T-helper 1 cell treated with Interleukin-12 subunit alpha and Interleukin-12 subunit beta and Interleukin-4 antibody, amounts not matched to agents 30 ng/mL and 1 ng/mL, for 36 hours (primary cell): ENCODE data around the gene ETF1. TPM values are rescaled to one million over a fixed set of nuclear protein-coding genes. Genes with fewer than 3 reads are reported as not detected.
"Not testable (repeated sequence)": the region's sequence is repeated elsewhere in the genome, so short reads cannot be mapped to it uniquely, and the experiment has no call there.

ENCODE experiments used
- intact Hi-C: fragments of 100-400 bp; cut with micrococcal nuclease; formaldehyde crosslinking; loops from one replicate; pipeline ENCODE4 v1.15.1; 2024
- total RNA-seq: library from RNA; stranded (reverse); gene quantifications from 2 replicates; pipeline ENCODE4 v1.2.3, GENCODE V29; 2022

ETF1 gene
- total RNA-seq, 1 donor from 2014 or later, result 95.7 TPM

DNA sequence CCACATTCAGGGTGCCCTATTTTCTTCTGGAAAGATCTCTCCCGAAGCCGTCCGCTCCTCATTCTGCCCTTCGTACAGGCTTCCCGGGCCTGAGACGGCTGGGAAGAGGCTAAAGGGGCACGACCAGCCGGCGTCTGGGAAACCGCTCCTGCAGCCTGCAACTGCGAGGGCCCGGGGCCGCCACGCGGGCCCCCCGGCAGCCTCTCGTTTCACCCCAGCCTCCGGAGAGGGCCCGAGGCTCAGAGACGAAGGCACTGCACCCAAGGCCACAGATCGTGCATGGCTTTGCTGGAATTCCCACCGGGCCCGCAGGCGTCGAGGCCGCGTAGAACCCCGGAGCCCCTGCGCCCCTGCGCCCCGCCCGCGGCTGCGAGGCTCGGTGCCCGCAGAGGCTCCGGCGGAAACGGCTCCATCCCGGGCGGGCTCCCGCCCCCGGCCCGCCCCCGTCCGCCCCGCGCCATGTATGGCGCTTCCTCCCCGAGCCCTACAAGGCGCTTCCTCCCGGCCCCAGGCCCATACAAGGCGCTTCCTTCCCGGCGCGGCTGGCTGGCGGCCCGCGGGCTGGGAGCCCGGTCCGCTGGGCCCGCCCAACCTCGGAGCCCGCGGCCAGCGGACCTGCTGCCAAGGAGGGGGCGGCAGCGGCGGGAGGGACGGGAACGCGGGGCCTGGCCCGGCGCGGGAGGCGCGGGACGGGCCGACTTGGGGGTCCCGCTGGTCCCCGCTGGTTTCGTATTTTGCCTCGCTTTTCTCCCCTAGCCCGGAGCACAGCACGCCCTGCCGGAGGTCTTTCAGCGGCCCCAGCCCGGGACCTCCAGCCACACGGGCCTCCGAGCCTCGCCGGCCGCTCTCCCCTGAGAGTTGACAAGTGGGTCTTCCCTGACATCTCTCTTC is 51.1 kb downstream of the ETF1 start:
- intact Hi-C loops, result loop anchor here (1.0 kb wide), 10 partner anchors 11 to 802 kb away; partner anchors contain the start of genes BRD8, CDC23, EGR1 and ETF1

DNA sequence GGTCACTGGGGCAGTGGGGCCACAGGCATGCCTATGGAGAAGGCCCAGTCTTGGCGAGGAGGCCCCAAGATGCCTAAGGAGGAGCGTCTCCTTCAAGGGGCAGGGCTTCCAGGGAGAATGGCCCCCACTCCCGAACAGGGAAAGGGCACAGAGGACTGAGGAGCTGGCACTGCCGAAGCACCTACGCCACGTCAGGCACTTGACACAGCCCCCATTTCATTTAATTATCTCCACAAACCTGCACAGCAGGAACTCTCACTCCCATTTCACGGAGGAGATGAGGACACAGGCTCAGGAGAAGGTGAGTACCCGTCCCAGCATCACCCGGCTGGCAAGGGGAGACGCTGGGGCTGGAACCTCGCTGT is 51.8 kb downstream of the ETF1 start:
- intact Hi-C loops, result no loop called here

DNA sequence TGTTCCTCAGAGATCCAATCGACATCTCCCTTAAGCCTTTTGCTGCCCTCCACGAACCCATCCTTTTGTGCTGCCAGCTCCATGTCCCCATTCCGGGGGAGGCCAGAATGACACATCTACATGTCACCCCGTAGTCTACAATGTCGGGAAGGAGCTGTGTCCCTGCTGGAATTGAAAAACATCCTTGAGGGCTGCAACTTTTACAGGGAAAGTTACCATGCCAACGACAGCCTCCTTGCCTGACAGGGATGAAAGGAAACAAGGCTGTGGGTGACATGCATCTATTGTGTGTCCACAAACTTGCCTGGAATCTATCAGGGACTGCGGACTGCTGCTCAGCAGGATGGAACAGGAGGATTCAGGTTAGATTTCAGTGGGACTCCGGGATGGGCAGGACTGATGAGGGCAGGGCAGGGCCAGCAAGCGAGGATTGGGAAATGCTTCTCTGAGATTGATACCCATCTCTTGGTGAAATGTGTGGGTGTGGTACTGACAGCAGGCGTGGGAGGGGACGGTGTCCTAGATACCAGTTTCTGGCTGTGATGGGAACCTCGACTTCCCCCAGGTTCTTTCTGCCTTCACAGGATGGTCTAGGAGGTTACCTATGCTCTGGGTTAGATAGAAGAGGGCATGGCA is 52.3 kb downstream of the ETF1 start:
- intact Hi-C loops, result no loop called here

DNA sequence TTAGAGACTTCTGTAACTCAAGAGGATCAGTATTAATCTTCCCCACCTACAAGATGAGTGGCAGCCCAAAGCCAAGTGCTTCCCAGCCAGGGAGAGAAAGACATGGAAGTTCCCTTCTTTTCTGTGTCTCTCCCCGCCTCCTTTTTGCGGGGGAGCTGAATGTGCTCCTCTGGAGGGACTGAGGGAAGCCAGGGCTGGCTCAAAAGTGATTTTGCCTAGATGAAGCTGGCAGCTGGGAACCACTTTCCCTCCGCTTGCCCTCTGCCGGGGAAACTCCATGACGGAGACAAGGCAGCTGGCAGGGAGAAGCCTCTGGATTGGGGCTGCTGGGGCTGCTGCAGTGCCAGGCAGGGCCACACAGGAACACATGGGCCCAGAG is 53.4 kb downstream of the ETF1 start:
- intact Hi-C loops, result no loop called here

DNA sequence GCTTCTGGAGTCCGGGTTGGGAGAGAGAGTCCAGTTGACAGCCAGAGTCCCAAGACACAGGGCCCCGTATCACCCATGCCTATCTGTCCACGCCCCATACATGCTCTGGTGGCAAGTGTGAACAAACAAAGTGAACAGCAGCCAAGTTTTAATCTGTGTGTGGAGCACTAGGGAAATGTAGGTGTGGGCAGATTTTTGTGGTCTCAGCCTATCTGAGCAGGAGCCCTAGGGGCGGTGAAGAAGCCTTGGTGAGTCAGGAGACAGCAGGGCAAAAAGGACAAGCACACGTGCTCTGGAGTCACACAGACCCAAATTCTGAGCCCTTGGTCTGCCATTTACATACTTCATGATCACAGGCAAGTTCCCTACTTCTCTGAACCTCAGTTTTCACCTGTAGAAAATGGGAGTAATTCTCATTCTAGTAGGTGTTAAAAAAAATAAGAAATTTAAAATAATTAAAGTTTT is 54.5 kb downstream of the ETF1 start:
- intact Hi-C loops, result no loop called here

DNA sequence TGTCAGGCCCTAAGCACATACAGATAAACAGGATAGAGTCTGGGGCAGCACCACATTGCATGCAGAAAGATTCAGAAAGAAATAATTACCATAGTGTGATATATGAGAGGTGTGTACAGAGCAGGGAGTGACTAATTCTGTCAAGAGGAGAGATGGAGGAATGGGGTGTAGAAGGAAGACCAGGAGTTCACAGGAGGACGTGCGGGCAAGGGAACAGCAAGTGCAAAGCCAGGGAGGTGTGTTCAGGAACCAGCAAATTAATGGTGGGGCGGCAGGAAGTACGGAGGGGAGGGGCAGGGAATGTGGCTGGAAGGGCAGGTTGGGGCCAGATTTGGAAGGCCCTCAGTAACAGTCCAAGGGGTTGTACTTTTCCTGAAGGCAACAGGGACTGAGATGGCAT is 60.4 kb downstream of the ETF1 start:
- intact Hi-C loops, result no loop called here

DNA sequence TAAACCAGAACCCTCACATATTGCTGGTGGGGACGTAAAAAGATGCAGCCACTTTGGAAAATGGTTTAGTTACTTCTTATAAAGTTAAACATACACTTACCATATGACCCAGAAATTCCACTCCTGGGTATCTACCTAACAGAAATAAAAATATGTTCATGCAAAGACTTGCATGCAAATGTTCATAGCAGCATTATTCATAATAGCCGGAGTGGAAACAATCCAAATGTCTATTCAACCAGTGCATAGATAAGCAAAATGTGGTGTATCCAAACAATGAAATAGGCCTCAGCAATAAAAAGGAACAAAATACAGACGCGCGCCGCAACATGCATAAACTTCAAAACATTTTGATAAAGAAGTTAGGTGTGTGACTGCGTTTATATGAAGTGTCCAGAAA is 66.1 kb downstream of the ETF1 start:
- intact Hi-C loops, result no loop called here

DNA sequence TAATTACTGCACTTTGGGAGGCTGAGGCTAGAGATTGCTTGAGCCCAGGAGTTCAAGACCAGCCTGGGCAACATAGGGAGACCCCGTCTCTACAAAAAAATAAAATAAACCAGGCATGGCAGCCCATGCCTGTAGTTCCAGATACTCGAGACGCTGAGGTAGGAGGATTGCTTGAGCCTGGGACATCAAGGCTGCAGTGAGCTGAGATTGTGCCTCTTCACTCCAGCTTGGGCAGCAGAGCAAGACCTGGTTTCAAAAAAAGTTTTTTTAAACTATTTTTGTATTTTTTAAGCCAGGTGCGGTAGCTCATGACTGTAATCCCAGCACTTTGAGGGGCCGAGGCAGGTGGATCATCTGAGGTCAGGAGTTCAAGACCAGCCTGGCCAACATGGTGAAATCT is 69.9 kb downstream of the ETF1 start:
- intact Hi-C loops, result not testable (repeated sequence)

DNA sequence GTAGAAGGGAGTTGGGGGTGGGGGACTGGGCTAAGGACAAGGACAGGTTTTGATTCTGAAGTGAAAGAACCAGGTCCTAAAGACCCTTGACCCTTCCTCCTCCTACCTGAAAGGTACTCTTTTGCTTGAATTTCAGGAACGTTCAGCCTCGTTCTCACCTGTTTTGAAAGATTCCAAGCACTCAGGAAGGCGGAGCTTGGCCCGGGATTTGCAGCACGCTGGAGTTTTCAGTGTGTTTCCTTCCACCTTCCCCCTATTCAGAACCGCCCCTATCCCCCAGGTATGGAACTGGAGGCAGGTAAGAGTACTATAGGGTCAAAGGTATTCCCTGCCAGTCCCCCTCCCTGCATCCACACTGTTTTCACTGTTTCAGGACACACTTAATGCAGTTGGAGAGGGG is 70.7 kb downstream of the ETF1 start:
- intact Hi-C loops, result no loop called here

DNA sequence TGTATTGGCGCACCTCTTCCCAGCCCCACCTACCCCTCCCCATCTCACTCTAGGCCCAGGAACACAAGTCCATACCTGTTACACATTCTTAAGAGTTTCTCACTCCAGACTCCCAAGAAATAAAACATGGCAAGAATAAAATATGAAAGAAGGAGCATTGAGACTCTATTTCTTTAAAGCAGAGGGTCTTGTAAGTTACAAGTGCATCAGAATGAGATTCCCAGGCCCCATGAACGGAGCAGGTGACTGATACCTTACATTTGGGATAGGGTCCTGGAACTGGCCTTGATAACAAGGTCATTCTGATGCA is 72.0 kb downstream of the ETF1 start:
- intact Hi-C loops, result no loop called here

DNA sequence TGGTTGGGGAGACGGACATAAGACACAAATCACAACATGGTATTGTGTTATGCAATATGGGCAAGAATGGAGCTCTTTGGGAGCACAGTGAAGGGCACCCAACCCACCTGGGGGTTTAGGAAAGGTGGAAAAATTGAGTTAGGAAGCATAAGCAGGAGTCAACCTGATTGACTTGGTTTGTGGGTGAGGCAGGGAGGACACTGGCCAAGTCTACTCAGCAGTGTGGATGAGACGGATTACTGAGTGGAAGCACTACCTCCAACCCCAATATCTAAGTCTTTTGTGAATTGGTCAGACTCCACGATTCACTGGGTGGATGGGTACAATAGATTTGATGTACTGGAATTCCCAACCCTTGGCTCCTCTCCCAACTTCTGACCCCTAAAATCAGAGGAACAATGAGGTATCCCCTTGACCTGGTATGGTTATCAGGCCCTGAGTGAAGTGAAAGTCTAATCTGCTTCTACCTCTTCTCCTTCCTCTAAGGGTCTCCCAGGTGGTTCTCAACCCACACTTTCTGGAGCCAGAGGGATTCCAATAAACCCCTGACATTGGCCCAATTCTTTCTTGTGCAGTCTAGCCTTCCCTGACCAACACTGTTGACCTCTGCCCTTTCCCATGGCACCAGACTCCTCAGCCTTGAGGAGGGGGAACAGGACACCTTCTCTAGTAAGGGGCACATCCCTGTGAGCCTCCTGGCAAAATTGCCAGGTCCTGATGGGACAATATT is 72.5 kb downstream of the ETF1 start:
- intact Hi-C loops, result no loop called here

DNA sequence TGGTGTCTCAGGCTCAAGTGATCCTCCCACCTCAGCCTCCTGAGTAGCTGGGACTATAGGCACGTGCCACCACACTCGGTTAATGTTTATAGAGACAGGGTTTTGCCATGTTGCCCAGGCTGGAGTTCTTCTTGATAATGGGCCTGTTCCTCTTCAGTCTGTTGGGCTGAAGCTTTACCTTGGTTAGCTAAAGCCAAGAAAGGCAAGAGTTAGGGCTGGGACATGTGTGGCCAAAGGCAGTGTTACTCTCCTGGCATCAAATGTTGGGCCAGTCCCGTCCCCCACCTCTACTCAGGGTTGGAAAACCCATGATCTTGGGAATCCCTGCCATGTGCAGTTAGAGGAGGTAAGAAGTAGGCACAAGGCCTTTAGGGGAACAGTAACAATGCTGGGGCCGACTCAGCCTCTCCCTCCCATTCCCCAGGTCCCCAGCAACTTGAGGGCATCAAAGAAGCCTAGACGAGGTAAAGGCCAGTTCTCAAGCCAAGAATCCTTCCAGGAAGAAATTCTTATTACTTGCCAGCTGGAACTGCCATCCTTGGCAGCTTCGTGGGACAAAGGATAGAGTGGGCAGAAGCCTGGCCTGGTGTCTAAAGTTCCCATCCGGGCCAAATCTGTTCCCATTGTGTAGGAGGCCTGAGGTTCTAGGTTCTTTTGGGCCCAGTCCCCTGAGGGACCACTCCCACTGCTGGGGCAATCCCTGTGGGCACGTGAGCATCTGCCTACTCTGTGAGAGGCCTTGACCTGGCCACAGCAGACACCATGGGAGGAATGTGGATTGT is 73.3 kb downstream of the ETF1 start:
- intact Hi-C loops, result loop anchor here (5.0 to 10.0 kb wide), 2 partner anchors 923 to 1095 kb away; partner anchors contain the start of gene UBE2D2

DNA sequence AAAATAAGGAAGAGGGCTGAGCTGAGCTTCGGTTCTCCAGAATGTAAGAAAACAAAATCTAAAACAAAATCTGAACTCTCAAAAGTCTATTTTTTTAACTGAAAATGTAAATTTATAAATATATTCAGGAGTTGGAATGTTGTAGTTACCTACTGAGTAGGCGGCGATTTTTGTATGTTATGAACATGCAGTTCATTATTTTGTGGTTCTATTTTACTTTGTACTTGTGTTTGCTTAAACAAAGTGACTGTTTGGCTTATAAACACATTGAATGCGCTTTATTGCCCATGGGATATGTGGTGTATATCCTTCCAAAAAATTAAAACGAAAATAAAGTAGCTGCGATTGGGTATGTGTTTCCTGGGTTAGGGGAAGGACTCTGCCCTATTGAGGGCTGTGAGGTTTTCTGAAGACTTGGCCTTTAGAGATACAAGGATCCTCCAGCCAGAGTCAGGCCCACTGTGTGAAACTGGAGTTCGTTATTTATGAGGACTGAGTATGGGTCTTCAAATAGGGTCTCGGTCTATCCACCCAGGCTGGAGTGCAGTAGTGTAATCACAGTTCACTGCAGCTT is 74.0 kb downstream of the ETF1 start:
- intact Hi-C loops, result loop anchor here (5.0 to 10.0 kb wide), 2 partner anchors 923 to 1096 kb away; partner anchors contain the start of gene UBE2D2

DNA sequence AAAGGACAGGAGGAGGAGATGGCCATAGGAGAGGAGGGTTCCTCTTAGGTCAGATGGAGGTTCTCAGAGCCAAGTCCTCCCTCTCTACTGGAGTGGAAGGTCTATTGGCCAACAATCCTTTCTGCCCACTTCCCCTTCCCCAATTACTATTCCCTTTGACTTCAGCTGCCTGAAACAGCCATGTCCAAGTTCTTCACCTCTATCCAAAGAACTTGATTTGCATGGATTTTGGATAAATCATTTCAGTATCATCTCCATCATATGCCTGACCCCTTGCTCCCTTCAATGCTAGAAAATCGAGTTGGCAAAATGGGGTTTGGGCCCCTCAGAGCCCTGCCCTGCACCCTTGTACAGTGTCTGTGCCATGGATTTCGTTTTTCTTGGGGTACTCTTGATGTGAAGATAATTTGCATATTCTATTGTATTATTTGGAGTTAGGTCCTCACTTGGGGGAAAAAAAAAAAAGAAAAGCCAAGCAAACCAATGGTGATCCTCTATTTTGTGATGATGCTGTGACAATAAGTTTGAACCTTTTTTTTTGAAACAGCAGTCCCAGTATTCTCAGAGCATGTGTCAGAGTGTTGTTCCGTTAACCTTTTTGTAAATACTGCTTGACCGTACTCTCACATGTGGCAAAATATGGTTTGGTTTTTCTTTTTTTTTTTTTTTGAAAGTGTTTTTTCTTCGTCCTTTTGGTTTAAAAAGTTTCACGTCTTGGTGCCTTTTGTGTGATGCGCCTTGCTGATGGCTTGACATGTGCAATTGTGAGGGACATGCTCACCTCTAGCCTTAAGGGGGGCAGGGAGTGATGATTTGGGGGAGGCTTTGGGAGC is 74.7 kb downstream of the ETF1 start:
- intact Hi-C loops, result loop anchor here (5.0 to 10.0 kb wide), 2 partner anchors 924 to 1096 kb away; partner anchors contain the start of gene UBE2D2

DNA sequence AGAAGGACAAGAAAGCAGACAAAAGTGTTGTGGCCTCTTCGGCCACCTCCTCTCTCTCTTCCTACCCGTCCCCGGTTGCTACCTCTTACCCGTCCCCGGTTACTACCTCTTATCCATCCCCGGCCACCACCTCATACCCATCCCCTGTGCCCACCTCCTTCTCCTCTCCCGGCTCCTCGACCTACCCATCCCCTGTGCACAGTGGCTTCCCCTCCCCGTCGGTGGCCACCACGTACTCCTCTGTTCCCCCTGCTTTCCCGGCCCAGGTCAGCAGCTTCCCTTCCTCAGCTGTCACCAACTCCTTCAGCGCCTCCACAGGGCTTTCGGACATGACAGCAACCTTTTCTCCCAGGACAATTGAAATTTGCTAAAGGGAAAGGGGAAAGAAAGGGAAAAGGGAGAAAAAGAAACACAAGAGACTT is 75.3 kb downstream of the ETF1 start:
- intact Hi-C loops, result loop anchor here (5.0 to 10.0 kb wide), 2 partner anchors 925 to 1097 kb away; partner anchors contain the start of gene UBE2D2

DNA sequence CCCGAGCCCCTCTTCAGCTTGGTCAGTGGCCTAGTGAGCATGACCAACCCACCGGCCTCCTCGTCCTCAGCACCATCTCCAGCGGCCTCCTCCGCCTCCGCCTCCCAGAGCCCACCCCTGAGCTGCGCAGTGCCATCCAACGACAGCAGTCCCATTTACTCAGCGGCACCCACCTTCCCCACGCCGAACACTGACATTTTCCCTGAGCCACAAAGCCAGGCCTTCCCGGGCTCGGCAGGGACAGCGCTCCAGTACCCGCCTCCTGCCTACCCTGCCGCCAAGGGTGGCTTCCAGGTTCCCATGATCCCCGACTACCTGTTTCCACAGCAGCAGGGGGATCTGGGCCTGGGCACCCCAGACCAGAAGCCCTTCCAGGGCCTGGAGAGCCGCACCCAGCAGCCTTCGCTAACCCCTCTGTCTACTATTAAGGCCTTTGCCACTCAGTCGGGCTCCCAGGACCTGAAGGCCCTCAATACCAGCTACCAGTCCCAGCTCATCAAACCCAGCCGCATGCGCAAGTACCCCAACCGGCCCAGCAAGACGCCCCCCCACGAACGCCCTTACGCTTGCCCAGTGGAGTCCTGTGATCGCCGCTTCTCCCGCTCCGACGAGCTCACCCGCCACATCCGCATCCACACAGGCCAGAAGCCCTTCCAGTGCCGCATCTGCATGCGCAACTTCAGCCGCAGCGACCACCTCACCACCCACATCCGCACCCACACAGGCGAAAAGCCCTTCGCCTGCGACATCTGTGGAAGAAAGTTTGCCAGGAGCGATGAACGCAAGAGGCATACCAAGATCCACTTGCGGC is 75.9 kb downstream of the ETF1 start:
- intact Hi-C loops, result loop anchor here (5.0 to 10.0 kb wide), 2 partner anchors 925 to 1098 kb away; partner anchors contain the start of gene UBE2D2

DNA sequence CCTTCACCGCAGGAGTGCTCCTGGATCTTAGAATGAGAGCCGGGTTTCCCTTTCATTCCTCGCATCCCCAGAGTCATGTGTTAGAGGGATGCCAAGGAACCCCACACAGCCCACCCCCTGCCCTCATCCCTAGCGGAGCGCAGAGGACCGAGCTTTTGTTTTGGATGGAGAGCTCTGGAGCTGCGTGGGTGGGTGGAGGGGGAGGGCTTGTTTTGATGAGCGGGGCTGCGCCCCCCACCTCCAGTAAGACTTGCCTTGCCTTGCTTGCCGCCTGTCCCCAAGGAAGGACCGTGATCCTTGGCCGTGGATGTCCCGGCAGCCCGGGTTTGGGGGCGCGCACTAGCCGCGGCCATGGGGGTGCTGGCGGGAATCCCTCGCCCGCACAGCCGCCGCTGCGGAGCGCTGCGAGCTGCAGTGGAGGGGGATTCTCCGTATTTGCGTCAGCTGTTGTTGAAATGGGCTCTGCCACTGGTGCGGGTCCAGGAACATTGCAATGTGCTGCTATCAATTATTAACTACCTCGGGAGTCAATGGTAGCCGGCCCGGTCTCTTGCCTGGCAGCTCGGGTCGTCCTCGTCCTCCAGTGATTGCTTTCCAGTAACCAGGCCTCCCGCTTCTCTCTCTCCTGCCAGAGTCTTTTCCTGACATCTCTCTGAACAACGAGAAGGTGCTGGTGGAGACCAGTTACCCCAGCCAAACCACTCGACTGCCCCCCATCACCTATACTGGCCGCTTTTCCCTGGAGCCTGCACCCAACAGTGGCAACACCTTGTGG is 76.7 kb downstream of the ETF1 start:
- intact Hi-C loops, result loop anchor here (5.0 to 10.0 kb wide), 2 partner anchors 926 to 1098 kb away; partner anchors contain the start of gene UBE2D2
